Activated CD4-positive, alpha-beta T cell treated with anti-CD3 and anti-CD28 coated beads for 4 hours (primary cell): ENCODE data around the gene SAP30BP.

Source experiments
- DNase-seq, 2 donors: peaks; one replicate each; pipeline ENCODE4 v3.0.0-alpha.2; 2020

Gene SAP30BP

DNA sequence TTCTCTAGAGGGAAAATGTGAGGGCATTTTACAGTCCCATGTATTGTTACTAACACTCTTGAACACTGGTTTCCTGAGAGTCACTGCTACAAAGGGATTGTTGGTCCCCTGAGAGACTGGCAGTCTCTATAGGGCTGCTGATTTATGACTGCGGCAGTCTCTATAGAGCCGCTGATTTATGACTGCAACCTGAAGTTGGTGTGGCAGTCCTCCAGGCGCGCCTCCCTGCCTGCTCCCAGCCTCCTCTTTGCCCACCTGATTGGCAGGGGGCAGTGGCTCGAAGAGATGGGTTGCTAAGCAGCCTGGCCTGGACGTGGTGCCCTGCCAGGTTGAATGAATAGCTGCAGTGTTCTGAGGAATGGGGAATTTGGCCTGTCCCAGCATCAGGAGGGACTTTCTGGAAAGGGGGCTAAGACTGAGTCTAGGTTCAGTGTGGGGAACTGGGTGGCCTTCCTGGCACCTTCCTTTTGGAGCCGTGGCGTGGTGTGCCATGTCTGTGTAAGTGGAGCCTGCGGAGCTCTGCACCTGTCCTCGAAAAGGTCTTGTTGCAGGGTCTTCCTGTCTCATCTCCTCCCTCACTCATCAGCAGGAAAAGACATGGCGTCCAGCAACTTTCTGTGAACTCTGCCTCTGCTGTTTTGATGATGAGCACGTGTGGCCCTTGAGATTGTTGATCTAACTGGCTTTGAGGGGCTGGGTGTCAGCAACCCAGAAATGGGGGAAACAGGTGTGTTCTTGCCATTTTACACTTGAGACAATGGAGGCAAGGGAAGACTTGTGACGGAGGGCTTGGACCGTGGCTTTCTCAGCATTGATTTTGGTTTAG is 24.9 kb downstream of the SAP30BP start:
- no peak for DNase-seq

- no peak for DNase-seq
Observed at GRCh38 chr17:75692976-75693375, 25.8 kb downstream of the SAP30BP start.

DNA sequence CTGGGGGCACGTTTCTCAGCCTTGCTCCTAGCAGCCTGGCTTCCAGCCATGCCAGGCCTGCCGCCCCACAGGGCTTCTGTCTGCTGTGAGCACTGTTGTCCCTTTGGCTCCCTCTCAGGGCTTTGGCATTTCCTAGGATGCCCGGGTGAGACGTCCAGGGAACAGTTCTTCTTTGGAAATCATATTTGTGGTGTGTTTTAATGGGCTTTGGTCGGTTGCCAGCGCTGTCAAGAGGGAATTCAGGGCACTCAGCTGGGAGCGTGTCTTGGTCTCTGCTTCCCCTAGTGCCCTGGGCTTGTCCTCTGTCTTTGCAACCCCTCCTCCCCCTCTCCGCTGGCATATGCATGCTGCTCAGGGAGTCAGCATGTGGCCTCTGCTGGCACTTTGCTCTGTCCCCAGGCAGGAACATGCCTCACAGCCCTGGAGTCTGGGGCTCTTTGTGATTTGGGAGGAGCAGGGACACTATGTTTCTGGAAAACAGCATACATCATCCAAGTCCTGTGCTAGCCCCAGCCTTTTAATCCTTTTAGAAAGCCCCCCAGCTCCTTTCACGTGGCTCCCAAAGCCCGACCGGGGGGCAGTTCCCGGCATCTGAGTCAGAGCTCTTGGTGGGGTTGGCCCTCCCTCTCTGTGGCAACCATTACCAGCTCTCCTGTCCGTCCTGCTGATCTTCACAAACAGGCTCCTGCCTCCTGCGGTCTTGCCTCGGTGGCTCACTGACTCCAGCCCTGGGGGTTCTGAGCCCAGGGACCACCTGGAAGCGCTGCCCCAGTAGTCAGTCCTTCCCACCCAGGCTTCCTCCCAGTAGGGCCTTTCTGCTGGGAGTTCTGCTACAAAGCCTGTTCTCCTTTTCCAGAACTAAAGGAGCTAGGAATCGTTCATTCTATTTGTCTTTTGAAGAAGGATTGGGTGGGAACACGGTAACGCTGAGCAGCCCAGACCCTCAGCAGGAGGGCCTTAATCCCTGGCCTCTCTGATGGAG is 26.7 kb downstream of the SAP30BP start:
- DNase-seq, result no peak

- DNase-seq, result no peak
Observed at GRCh38 chr17:75694536-75694935, 27.4 kb downstream of the SAP30BP start.

DNA sequence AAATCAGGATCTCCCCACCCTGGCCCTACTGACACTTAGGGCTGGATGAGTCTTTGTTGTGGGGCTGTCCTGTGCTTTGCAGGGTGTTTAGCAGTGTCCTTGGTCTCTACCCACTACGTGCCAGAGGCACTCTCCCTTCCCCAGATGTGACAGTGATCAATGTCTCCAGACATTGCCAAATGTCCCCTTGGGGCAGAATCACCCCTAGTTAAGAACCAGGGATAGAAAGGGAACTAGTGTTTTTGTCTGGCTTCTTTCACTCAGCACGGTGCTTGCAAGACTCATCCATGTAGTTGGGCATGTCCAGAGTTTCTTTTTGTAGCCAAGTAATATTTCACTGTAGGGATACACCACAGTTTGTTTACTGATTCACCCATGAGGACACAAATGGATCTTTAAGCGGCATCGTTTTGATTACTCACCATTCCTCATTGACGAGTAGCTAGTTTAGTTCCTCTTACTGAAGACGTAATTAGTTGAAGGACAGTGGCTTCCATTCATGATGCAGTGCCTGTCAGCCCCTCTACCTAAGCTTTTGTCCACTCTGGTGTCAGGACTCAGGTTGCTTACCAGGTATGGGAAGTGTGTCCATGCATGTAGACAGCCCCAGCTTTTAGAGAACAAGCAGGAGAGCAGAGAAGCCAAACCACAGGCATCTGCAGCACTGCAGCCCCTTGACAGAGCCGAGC is 28.1 kb downstream of the SAP30BP start:
- DNase-seq, result no peak

GRCh38 chr17:75695830-75696271 is 28.7 kb downstream of the SAP30BP start:
- DNase-seq, result no peak

- no peak for DNase-seq
Observed at GRCh38 chr17:75697651-75698291, 30.6 kb downstream of the SAP30BP start.

- no peak for DNase-seq
Observed at GRCh38 chr17:75698659-75699058, 31.5 kb downstream of the SAP30BP start.

DNA sequence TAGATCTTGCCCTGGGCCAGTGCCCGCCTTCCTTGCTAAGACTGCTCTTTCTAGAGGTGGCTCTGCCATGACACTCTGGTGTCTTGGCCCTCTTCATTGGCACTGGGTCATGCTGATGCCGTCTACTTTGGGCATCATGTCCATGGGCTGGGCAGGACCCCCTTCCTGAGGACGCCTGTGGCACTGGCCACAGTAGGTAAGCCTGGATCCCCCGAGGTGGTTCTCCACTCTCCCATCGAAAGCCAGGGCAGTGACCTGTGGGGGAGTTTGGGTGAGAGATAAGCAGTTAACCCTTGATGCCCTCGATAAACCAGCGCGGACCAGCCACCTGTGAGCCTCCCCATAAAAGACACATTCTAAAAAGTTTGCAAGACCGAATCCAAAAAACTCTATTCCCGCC is 34.1 kb downstream of the SAP30BP start:
- DNase-seq, result no peak

- no peak for DNase-seq
Observed at GRCh38 chr17:75703191-75703590, 36.1 kb downstream of the SAP30BP start.

DNA sequence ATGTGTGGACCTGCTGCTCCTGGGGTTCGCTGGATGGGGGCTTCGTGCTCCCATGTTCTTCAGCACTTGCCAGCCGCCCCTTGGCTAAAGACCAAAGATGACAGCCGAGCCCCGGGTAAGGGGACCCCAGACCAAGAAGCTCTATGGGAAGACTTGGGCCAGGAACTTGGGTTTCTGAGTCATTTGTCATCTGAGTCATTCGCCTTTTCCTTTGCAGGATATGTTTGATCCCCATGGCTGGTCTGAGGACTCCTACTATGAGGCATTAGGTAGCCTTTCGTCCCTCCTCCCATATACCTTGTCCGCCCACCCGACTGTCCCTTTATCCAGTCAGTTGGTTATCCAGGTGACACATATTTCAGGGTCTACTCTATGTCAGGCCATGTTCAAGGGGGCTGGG is 36.5 kb downstream of the SAP30BP start:
- DNase-seq, result no peak

DNA sequence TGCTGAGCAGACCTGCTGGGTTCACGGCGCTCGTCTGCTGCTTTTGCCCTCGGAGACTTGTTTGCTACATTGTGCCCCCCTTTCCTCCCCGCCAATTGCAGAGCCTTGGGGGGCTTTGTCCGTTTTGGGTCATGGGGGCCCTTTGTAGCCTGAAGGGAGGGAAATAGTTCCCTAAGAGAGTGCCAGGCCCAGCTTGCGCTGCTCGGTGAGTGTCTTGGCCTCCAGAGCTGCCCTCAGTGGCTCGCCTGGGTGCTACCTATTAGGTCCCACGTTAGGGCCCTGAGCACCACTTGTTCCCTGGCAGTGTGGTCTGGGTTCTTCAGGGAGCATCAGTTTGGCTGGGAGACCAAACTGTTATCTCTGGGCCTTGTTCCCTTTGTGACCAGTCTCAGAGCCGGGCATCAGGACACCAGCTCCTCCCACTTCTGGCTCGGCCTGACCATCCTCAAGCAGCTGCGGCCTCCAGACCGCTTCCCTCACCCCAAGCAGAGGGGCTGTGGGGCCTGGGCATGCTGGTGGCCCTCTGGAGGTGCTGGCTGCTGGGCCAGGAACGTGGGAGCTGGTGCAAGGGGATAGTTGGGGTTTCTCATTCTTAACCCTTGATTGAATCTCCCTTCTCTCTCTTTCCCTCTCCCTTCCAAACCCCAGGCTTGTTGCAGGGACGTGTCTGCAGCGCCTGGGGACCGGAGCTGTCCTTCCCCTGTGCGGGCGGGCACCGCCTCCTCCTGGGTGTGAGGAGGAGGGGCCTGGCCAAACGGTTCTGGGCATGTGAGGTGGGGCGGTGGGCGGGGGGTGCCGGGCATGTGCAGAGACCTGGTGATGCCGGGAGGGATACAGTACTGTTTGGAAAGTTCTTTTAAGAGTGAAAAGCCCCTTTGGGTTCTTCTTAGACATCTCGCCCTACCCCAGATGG is 38.1 kb downstream of the SAP30BP start:
- no peak for DNase-seq

DNA sequence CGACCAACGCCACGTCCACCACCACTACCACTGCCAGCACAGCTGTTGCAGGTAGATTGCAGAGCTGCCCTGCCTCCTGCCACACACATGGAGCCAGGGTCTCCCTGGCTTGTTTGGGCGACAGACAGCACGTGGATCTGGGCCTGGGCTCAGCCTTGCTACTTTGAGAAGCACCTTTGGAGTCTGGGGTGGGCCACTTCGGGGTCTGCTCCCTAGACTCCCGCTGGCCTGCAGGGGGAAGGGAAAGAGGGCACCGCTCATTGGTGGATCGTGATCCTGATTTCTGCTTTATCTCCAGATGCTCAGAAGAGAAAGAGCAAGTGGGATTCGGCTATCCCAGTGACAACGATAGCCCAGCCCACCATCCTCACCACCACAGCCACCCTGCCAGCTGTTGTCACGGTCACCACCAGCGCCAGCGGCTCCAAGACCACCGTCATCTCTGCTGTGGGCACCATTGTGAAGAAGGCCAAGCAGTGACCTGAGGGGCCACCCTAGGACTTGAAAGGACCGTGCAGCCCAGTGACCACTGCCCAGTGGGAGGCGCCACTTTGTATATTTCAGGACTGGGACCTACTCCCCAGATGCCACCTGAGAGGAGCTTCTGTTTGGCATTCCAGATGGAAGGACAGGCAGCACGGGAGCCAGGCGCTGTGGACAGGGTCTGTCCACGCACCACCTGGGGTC is 39.0 kb downstream of the SAP30BP start:
- no peak for DNase-seq

DNA sequence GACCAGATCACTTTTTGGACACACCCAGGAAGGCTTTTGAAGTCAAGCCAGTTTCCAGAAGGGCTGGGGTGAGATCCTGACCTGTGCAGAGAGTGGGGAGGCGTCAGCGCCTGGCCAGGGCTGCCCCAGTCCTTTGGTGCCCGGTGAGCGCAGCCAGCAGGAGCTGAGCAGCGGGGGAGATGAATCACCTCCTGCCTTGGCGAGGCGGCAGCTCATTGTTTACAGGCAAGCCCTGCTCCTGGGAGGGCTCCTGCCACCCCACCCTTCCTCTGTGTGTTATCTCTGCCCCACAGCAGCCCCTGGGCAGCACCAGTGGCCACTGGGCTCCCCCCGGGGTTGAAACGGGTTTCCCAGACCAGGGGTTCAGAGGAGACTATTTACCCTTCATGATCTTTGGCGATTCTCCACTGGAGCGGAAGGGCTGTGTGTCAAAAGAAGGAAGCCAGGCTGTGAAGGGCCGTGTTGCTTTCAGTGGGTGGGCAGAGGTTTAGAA is 40.0 kb downstream of the SAP30BP start:
- no peak for DNase-seq

DNA sequence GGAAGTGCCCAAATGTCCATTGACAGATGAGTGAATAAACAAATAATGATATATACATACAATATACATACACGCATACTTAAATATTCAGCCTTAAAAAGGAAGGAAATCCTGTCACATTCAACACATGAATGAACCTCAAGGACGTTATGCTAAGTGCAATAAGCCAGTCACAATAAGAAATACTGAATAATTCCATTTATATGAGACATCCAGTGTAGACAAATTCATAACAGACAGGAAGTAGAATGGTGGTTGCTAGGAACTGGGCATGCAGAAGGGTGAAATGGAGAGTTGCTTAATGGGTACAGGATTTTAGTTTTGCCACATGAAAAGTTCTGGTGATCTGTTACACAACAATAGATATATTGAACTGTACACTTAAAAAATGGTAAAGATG is 45.3 kb downstream of the SAP30BP start:
- DNase-seq, result no peak

- no peak for DNase-seq
Observed at GRCh38 chr17:75719732-75720131, 52.6 kb downstream of the SAP30BP start.

DNA sequence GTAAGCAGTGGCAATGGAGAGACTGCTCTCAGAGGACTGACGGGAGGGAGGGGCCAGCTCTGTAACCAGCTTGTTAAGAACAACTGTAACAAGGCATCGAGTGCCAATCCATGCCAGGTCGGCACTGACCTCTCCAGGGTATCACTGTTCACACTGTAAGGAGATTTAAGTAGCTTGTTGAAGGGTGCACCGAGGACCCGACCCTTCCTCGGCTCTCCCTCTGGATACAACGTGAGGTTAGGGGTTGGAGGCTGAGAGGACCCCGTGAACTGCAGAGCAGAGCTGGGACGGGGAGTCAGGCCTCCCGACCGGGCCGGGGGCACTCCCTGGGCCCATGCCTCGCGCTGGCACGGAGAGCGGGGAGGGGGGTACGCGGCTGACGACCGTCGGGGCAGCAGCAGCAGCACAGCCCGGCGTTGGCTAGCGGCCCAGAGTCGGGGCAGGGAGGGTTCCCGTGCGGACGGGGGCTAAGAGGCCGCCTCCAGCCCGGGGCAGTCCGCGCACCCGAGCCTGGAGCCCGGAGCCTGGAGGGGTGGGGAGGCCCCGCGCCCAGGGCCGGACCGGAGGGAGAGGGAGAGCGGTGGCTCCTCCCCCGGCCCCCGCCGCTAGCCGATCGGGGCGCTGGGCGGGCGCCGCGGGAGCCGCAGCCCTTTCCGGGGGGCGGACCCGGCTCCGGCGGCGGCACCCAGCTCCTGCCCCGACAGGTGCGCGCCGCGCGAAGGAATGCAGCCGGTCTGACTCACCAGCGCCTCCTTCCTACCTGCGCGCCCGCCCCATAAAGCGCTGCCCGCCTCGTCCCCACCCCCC is 53.7 kb downstream of the SAP30BP start, which contains the start of gene ITGB4:
Gene ITGB4 (plus strand): TSS at position 804 of the 807 bp plus-strand sequence. CDS start 3,245 bp downstream, outside the sequence.
- DNase-seq, result peak; percentile 61 to 69

DNA sequence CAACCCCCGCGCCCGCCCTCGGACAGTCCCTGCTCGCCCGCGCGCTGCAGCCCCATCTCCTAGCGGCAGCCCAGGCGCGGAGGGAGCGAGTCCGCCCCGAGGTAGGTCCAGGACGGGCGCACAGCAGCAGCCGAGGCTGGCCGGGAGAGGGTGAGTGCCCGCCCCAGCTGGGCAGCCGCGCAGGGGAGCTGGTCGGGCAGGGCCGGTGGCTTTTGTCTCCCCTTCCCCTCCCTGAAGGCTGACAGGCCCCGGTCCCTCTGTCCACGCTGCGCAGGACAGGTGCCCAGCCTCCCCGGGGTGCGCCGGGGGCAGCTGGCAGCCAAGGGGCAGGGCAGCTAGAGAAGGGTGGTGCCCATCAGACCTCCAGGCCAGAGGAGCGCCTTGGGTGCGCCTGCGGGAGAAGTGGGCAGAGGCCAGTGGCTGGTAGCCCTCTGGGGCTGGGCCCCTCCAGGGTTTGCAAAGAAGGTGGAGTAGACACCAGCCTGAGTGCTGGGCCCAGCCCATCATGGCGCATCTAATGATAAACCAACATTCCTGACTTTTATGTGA is 54.4 kb downstream of the SAP30BP start:
- no peak for DNase-seq

DNA sequence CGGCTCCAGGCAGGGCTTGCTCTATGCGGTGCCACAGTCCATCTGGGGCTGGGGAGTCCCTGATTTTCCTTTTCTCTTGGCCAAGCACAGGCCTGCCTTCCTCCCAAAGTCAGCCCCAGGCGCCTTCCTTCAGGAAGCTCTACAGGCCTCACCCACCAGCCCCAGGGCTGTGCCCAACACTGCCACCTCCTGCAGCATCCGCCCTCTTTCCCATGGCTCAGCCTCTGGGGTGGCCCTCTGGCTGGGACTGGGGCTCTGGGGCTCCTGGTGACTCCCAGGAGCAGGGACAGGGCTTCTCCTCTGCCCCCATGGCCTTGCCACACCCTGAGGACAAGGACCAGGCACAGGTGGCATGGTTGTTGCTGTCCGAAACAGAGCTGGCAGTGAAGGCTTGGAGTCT is 54.9 kb downstream of the SAP30BP start:
- DNase-seq, result no peak
